SK-N-SH treated with all-trans-retinoic acid at 6 μM for 48 hours (cell line): Measurements from ENCODE around the gene DUSP5.

Source experiments
- ATAC-seq: fragments of 200-7000 bp; cut with Tn5 transposase; 3 replicates; pipeline ENCODE4 v1.9.1; 2020; ENCODE audit warnings: mild to moderate bottlenecking, moderate library complexity
- ARNTL ChIP-seq: fragments of 450-650 bp; formaldehyde crosslinking; IDR thresholded peaks from 2 replicates; pipeline ENCODE4 v1.5.0; 2020; ENCODE audit warnings: low read depth, mild to moderate bottlenecking, moderate library complexity, borderline replicate concordance
- CREB5 ChIP-seq: fragments of 250-450 bp; sonication (Bioruptor Pico); IDR thresholded peaks from 2 replicates; pipeline ENCODE4 v1.5.1; 2020; ENCODE audit warnings: low read depth, mild to moderate bottlenecking, moderate library complexity
- CSDC2 ChIP-seq: fragments of 250-450 bp; sonication (Bioruptor Pico); IDR thresholded peaks from 2 replicates; pipeline ENCODE4 v1.5.0; 2020; ENCODE audit warnings: mild to moderate bottlenecking, moderate library complexity
- CSRNP3 ChIP-seq: fragments of 250-450 bp; sonication (Bioruptor Pico); IDR thresholded peaks from 2 replicates; pipeline ENCODE4 v1.5.1; 2021; ENCODE audit warnings: mild to moderate bottlenecking, moderate library complexity
- ESRRG ChIP-seq: fragments of 250-450 bp; sonication (Bioruptor Pico); IDR thresholded peaks from 2 replicates; pipeline ENCODE4 v1.6.1; 2021; ENCODE audit warnings: mild to moderate bottlenecking
- GLIS3 ChIP-seq: fragments of 250-450 bp; sonication (Bioruptor Pico); IDR thresholded peaks from 2 replicates; pipeline ENCODE4 v1.5.0; 2020; ENCODE audit warnings: mild to moderate bottlenecking, moderate library complexity
- ISL1 ChIP-seq: fragments of 250-450 bp; sonication (Bioruptor Pico); IDR thresholded peaks from 2 replicates; pipeline ENCODE4 v2.1.2; 2022; ENCODE audit warnings: mild to moderate bottlenecking, moderate library complexity
- OSR1 ChIP-seq: fragments of 250-450 bp; sonication (Bioruptor Pico); IDR thresholded peaks from 2 replicates; pipeline ENCODE4 v1.8.0; 2022; ENCODE audit warnings: moderate library complexity, mild to moderate bottlenecking, inconsistent platforms
- POU6F1 ChIP-seq: fragments of 250-450 bp; sonication (Bioruptor Pico); IDR thresholded peaks from 2 replicates; pipeline ENCODE4 v1.8.0; 2021; ENCODE audit warnings: low read depth, mild to moderate bottlenecking, moderate library complexity, borderline replicate concordance
- PPARA ChIP-seq: fragments of 250-450 bp; sonication (Bioruptor Pico); IDR thresholded peaks from 2 replicates; pipeline ENCODE4 v1.5.0; 2020; ENCODE audit warnings: mild to moderate bottlenecking, borderline replicate concordance
- RARB ChIP-seq: fragments of 250-450 bp; sonication (Bioruptor Pico); IDR thresholded peaks from 2 replicates; pipeline ENCODE4 v1.8.0; 2021; ENCODE audit warnings: mild to moderate bottlenecking, moderate library complexity
- SNAI2 ChIP-seq: fragments of 250-450 bp; sonication (Bioruptor Pico); IDR thresholded peaks from 2 replicates; pipeline ENCODE4 v1.5.0; 2020; ENCODE audit warnings: mild to moderate bottlenecking, moderate library complexity
- TCF4 ChIP-seq: fragments of 250-450 bp; sonication (Bioruptor Pico); IDR thresholded peaks from 2 replicates; pipeline ENCODE4 v1.8.0; 2021; ENCODE audit warnings: mild to moderate bottlenecking, moderate library complexity, borderline replicate concordance
- TOX ChIP-seq: fragments of 250-450 bp; sonication (Bioruptor Pico); IDR thresholded peaks from 2 replicates; pipeline ENCODE4 v1.8.0; 2021; ENCODE audit warnings: mild to moderate bottlenecking, moderate library complexity, borderline replicate concordance
- ZC3H10 ChIP-seq: fragments of 250-450 bp; sonication (Bioruptor Pico); IDR thresholded peaks from 2 replicates; pipeline ENCODE4 v1.5.1; 2021; ENCODE audit warnings: mild to moderate bottlenecking, moderate library complexity
- ZFP3 ChIP-seq: fragments of 250-450 bp; sonication (Bioruptor Pico); IDR thresholded peaks from 2 replicates; pipeline ENCODE4 v1.5.0; 2020; ENCODE audit warnings: mild to moderate bottlenecking, moderate library complexity
- ZFP30 ChIP-seq: fragments of 450-650 bp; formaldehyde crosslinking; IDR thresholded peaks from 2 replicates; pipeline ENCODE4 v1.5.0; 2022; ENCODE audit warnings: mild to moderate bottlenecking, moderate library complexity
- ZNF565 ChIP-seq: fragments of 450-650 bp; formaldehyde crosslinking; conservative IDR thresholded peaks from 2 replicates; pipeline ENCODE4 v1.5.0; 2020; ENCODE audit warnings: low read depth, mild to moderate bottlenecking, moderate library complexity
- ZNF70 ChIP-seq: fragments of 450-650 bp; formaldehyde crosslinking; IDR thresholded peaks from 2 replicates; pipeline ENCODE4 v1.5.0; 2020; ENCODE audit warnings: mild to moderate bottlenecking, moderate library complexity
- ZNF8 ChIP-seq: fragments of 450-650 bp; formaldehyde crosslinking; IDR thresholded peaks from 2 replicates; pipeline ENCODE4 v1.5.0; 2020; ENCODE audit warnings: mild to moderate bottlenecking, moderate library complexity
- TF ChIP-seq, protein P1 (sequence below): fragments of 250-450 bp; sonication (Bioruptor Pico); IDR thresholded peaks from 2 replicates; pipeline ENCODE4 v1.8.0; 2020; ENCODE audit warnings: mild to moderate bottlenecking, moderate library complexity, borderline replicate concordance

Gene DUSP5

DNA sequence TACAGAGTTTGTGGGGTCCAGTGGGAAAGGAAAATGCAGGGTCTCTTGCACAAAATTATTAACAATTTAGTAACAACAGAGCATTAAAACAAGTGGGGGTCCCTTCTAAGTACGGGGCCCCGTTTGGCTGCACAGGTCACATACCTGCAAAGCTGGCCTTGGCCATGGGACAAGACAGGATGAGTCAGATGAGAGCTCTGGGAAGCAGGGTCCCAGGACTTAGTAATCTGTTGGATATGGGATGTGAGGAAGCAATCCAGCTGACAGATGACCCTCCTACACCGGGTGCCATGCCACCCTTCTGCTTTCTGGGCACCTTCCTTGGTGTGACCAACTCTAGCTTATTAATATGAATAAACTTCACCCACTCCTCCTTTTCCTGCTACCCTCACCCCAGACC is 3.2 kb upstream of the DUSP5 start:
- no peak for TF ChIP-seq TCF4 (CRISPR knock-in tag)
- no peak for TF ChIP-seq PPARA (CRISPR knock-in tag)
- TF ChIP-seq ESRRG: no peak
- no peak for TF ChIP-seq CSRNP3 (CRISPR knock-in tag)
- TF ChIP-seq TOX (CRISPR knock-in tag): no peak
- TF ChIP-seq ZC3H10: no peak
- TF ChIP-seq CREB5: no peak
- TF ChIP-seq ARNTL (CRISPR knock-in tag): no peak
- TF ChIP-seq ZNF70 (CRISPR knock-in tag): no peak
- TF ChIP-seq, protein P1, sequence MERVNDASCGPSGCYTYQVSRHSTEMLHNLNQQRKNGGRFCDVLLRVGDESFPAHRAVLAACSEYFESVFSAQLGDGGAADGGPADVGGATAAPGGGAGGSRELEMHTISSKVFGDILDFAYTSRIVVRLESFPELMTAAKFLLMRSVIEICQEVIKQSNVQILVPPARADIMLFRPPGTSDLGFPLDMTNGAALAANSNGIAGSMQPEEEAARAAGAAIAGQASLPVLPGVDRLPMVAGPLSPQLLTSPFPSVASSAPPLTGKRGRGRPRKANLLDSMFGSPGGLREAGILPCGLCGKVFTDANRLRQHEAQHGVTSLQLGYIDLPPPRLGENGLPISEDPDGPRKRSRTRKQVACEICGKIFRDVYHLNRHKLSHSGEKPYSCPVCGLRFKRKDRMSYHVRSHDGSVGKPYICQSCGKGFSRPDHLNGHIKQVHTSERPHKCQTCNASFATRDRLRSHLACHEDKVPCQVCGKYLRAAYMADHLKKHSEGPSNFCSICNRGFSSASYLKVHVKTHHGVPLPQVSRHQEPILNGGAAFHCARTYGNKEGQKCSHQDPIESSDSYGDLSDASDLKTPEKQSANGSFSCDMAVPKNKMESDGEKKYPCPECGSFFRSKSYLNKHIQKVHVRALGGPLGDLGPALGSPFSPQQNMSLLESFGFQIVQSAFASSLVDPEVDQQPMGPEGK (CRISPR knock-in tag): no peak
- no peak for TF ChIP-seq ISL1 (CRISPR knock-in tag)
- no peak for TF ChIP-seq OSR1 (CRISPR knock-in tag)
- no peak for TF ChIP-seq ZFP30 (CRISPR knock-in tag)
- no peak for TF ChIP-seq POU6F1
- no peak for TF ChIP-seq ZNF565 (CRISPR knock-in tag)
- TF ChIP-seq CSDC2 (CRISPR knock-in tag): no peak
- TF ChIP-seq RARB (CRISPR knock-in tag): no peak
- no peak for TF ChIP-seq ZNF8 (CRISPR knock-in tag)
- no peak for TF ChIP-seq ZFP3
- TF ChIP-seq GLIS3 (CRISPR knock-in tag): no peak
- no peak for ATAC-seq

GRCh38 chr10:110495731-110496552 is 1.8 kb upstream of the DUSP5 start:
- peak; percentile 22 for ATAC-seq
- TF ChIP-seq ZNF565 (CRISPR knock-in tag): no peak
- TF ChIP-seq, protein P1 (CRISPR knock-in tag): peak; percentile 63; the same call in 1 of the 2 replicates

DNA sequence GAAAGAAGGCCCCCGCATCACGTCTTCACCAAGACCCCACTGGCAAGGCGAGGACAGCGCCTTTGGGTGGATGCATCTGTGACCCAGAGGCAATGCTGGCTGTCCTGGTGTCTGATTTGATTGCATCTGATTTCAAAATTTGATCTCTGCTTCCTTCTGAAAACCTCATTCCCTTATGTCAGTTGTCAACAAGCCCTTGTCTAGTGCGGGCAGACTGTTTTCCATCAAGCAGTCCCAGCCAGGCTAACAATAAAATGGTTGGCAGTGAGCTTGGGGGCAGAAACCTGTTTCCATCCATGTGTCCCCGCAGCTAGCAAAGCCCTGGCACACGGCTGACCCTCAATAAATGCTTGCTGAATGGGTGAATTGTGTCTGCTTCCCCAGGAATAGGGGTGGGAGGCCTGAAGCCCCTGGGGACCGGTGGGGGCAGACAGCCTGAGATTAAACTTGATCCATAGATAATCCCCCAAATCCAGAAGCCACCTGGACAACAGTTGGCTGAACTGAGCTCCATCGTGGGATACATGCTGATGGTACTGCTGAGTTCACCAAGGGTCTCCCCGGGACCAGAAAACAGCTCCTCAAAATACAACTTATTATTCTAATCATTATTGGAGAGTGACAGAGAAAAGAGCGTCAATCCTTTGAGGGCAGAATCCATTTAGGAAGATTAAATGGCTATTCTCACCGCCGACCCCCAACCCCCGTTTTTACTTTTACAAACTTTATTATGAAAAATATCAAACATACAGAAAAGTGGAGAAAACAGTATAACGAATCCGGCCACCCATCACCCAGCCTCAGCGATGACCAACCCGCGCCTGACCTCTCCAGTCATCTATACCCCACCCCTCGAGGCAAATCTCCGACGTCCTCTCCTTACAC is 912 bp upstream of the DUSP5 start:
- TF ChIP-seq SNAI2 (CRISPR knock-in tag) (no peak), PPARA (CRISPR knock-in tag) (no peak), ZNF70 (CRISPR knock-in tag) (no peak), ARNTL (CRISPR knock-in tag) (no peak), ZNF8 (CRISPR knock-in tag) (no peak), ZC3H10 (no peak), CREB5 (no peak), TCF4 (CRISPR knock-in tag) (no peak), ZNF565 (CRISPR knock-in tag) (no peak), ESRRG (no peak)
- ATAC-seq: peak; percentile 0; the same call in 1 of the 3 replicates
